ENCODE results near the gene UROC1. TPM values are rescaled to one million over a fixed set of nuclear protein-coding genes. Genes with fewer than 3 reads are reported as not detected.

UROC1 gene
- total and polyA plus RNA-seq, 9 of the 15 experiments (the other 6 are each of a cell fraction or from before 2014, with no cell fraction given), result not detected

DNA sequence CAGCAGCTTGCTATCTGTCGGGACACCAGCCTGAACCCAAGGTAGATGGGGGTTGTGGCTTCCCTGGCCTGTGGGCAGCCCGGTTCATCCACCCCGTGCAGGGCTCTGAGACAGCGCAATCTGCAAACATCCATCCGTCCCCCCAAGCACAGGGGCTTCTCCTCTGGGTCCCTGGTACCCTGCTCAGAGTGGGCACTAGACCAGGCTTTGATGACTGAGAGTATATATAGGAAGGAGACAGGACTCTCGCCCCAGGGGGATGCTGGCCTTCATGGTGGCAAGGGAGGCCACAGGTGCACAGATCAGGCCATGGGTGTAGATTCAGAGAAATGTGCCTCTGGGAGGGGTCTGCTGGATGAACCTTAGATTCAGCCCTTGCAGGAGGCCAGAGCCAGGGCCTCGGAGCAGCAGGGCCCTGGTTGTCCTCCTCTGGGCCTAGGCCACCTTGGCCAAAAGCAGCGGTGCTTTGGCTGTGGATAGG lies 82.6 kb downstream of the UROC1 start (continued):
- TF ChIP-seq, protein P1, sequence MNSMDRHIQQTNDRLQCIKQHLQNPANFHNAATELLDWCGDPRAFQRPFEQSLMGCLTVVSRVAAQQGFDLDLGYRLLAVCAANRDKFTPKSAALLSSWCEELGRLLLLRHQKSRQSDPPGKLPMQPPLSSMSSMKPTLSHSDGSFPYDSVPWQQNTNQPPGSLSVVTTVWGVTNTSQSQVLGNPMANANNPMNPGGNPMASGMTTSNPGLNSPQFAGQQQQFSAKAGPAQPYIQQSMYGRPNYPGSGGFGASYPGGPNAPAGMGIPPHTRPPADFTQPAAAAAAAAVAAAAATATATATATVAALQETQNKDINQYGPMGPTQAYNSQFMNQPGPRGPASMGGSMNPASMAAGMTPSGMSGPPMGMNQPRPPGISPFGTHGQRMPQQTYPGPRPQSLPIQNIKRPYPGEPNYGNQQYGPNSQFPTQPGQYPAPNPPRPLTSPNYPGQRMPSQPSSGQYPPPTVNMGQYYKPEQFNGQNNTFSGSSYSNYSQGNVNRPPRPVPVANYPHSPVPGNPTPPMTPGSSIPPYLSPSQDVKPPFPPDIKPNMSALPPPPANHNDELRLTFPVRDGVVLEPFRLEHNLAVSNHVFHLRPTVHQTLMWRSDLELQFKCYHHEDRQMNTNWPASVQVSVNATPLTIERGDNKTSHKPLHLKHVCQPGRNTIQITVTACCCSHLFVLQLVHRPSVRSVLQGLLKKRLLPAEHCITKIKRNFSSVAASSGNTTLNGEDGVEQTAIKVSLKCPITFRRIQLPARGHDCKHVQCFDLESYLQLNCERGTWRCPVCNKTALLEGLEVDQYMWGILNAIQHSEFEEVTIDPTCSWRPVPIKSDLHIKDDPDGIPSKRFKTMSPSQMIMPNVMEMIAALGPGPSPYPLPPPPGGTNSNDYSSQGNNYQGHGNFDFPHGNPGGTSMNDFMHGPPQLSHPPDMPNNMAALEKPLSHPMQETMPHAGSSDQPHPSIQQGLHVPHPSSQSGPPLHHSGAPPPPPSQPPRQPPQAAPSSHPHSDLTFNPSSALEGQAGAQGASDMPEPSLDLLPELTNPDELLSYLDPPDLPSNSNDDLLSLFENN (IDR thresholded peaks at IDR 0.05; ENCODE audit: low read depth in 2 of 2, low read length in 2 of 2), result no peak
- TF ChIP-seq ZNF668 (CRISPR knock-in tag; IDR thresholded peaks at IDR 0.05) (no peak), POLR2B (IDR thresholded peaks at IDR 0.05; ENCODE audit: low read depth, partially characterized antibody) (no peak)

DNA sequence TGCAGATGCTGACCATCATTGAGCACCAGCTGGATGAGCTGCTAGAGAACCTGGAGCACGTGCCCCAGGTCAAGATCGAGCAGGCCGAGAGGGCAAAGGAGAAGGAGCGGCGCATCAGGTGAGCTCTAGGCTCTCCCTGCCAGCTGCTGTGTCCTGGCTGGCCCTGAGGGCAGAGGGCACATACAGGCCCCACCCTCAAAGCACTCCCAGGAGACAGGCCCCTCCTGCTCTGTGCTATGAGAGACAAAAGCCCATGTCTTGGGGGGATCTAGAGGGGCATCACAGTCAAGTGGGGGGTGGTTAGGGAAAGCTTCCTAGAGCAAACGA lies 83.3 kb downstream of the UROC1 start:
- ATAC-seq, result no peak
- CTCF ChIA-PET (ENCODE audit: low intra/inter-chr PET ratio), result no interaction called here
- no peak for FAIRE-seq
- DNase-seq (ENCODE audit: extremely low read depth in 1 of 4, low spot score in 3 of 4), result no peak
- Histone ChIP-seq H3K79me2 (ENCODE audit: control insufficient read depth, insufficient read depth, low read length) (no peaks in the 10 kb centered on the region), H3K27ac (ENCODE audit: extremely low read depth, low read depth, low read length) (no peak overlapping the region), H3K36me3 (ENCODE audit: control insufficient read depth, insufficient read depth, low read length) (peaks cover 7% of the 10 kb centered on the region; the same call in 1 of the 3 replicates), H2AFZ (ENCODE audit: low read depth, low read length) (no peak overlapping the region), H3K9me3 (replicated peaks; ENCODE audit: control insufficient read depth, insufficient read depth, low read depth, low read length) (no peaks in the 10 kb centered on the region), H4K20me1 (replicated peaks; ENCODE audit: control insufficient read depth, insufficient read depth, low read length) (no peaks in the 10 kb centered on the region), H3K9ac (ENCODE audit: insufficient read depth in 1 of 2, low read depth in 2 of 2, low read length in 2 of 2) (no peak overlapping the region), H3K27me3 (ENCODE audit: control insufficient read depth in 2 of 2, insufficient read depth in 2 of 2, low read length in 2 of 2) (no peaks in the 10 kb centered on the region), H3K4me3 (no peak overlapping the region), H3K4me1 (replicated peaks in 1 of 2; ENCODE audit: control insufficient read depth in 2 of 2, insufficient read depth in 2 of 2, low read length in 2 of 2) (no peaks in the 10 kb centered on the region; a peak in 1 of 5 replicates), H3K4me2 (ENCODE audit: insufficient read depth, low read length) (no peak overlapping the region), H3K9me1 (ENCODE audit: control insufficient read depth, insufficient read depth, low read length) (no peaks in the 10 kb centered on the region)
- 86% methylated on average over 3 of the region's 6 CpGs for WGBS (ENCODE audit: insufficient coverage, low coverage, missing lambda C conversion rate)
- POLR2A ChIA-PET, result interaction anchor here (0.6 to 1.0 kb wide), 3 partner anchors 14 to 93 kb away, joined by 3 to 4 read pairs (median 3); no protein-coding TSS in a partner anchor
- in situ Hi-C loops (cut with MboI) (no loop called here), intact Hi-C loops (cut with micrococcal nuclease) (no loop called here)
- BruUV-seq (replicated peaks), result no TSS peak
- no peak for TF ChIP-seq RNF2 (IDR thresholded peaks at IDR 0.05)
- TF ChIP-seq ZNF696 (CRISPR knock-in tag; conservative IDR thresholded peaks at IDR 0.05), result no peak
- no peak for TF ChIP-seq RBM14 (IDR thresholded peaks at IDR 0.05; ENCODE audit: borderline replicate concordance, insufficient read depth, low read depth, low read length)
- no peak for TF ChIP-seq SMC3 (conservative IDR thresholded peaks at IDR 0.05; ENCODE audit: insufficient read depth, low read depth, low read length)
- no peak for TF ChIP-seq LCOR (CRISPR knock-in tag; IDR thresholded peaks at IDR 0.05)
- no peak for TF ChIP-seq ZNF23 (CRISPR knock-in tag; IDR thresholded peaks at IDR 0.05)
- TF ChIP-seq ZNF124 (CRISPR knock-in tag; IDR thresholded peaks at IDR 0.05), result no peak
- no peak for TF ChIP-seq ETV5 (CRISPR knock-in tag; IDR thresholded peaks at IDR 0.05; ENCODE audit: low read depth)
- TF ChIP-seq CTBP1 (IDR thresholded peaks at IDR 0.05; ENCODE audit: borderline replicate concordance), result no peak
- TF ChIP-seq ZBTB17 (CRISPR knock-in tag; IDR thresholded peaks at IDR 0.05), result no peak
- no peak for TF ChIP-seq BMI1 (IDR thresholded peaks at IDR 0.05; ENCODE audit: low read length)
- TF ChIP-seq FOXP1 (CRISPR knock-in tag; IDR thresholded peaks at IDR 0.05), result no peak
